ENCODE data around the gene TGM4.

- no peak for TF ChIP-seq CTCF (IDR thresholded peaks at IDR 0.05)
- no peak for TF ChIP-seq POLR2A (IDR thresholded peaks at IDR 0.05)
These were observed 56.5 kb downstream of the TGM4 start for GRCh38 chr3:44930911-44931310.
